Islet of Langerhans (tissue), 1 donor: Measurements from ENCODE around the gene FPR3.

Experiments used
- FAIRE-seq: peaks from one replicate; lab custom pipeline; 2011; peaks lifted over from hg19 to GRCh38; lab: Jason Lieb, UNC

Gene FPR3

GRCh38 chr19:51807925-51808324 is 13.0 kb downstream of the FPR3 start:
- no peak for FAIRE-seq

GRCh38 chr19:51808333-51808986 is 13.5 kb downstream of the FPR3 start:
- FAIRE-seq, result no peak

- FAIRE-seq, result no peak
Observed at GRCh38 chr19:51809787-51810186, 14.8 kb downstream of the FPR3 start.

GRCh38 chr19:51810223-51810622 is 15.3 kb downstream of the FPR3 start:
- no peak for FAIRE-seq

GRCh38 chr19:51811344-51811743 is 16.4 kb downstream of the FPR3 start:
- no peak for FAIRE-seq

- no peak for FAIRE-seq
Observed at GRCh38 chr19:51815043-51815442, 20.1 kb downstream of the FPR3 start.

GRCh38 chr19:51816711-51817110 is 21.8 kb downstream of the FPR3 start:
- no peak for FAIRE-seq

GRCh38 chr19:51820011-51820410 is 25.1 kb downstream of the FPR3 start:
- no peak for FAIRE-seq

GRCh38 chr19:51820831-51821446 is 26.0 kb downstream of the FPR3 start:
- FAIRE-seq, result no peak

- no peak for FAIRE-seq
Observed at GRCh38 chr19:51821456-51821855, 26.5 kb downstream of the FPR3 start.

- no peak for FAIRE-seq
Observed at GRCh38 chr19:51821921-51822320, 27.0 kb downstream of the FPR3 start.

GRCh38 chr19:51822325-51822724 is 27.4 kb downstream of the FPR3 start:
- no peak for FAIRE-seq

GRCh38 chr19:51822946-51823345 is 28.0 kb downstream of the FPR3 start:
- FAIRE-seq, result no peak

GRCh38 chr19:51824281-51825005 is 29.5 kb downstream of the FPR3 start:
- FAIRE-seq, result no peak

- no peak for FAIRE-seq
Observed at GRCh38 chr19:51830274-51830673, 35.3 kb downstream of the FPR3 start.

- FAIRE-seq, result no peak
Observed at GRCh38 chr19:51837145-51837544, 42.2 kb downstream of the FPR3 start.

- no peak for FAIRE-seq
Observed at GRCh38 chr19:51861870-51862622, 67.1 kb downstream of the FPR3 start.

GRCh38 chr19:51873097-51873496 is 78.1 kb downstream of the FPR3 start:
- no peak for FAIRE-seq
